Tibial nerve (tissue), 4 donors: Measurements from ENCODE around the gene PSME3.

Experiments used
- CTCF ChIP-seq, 5 experiments: fragments of 200-600 bp in 3 of 5; fragments of 450-650 bp in 2 of 5; sonication (generic) in 3 of 5; IDR thresholded peaks; one replicate each; pipeline ENCODE4 v1.5.1; 2016 to 2019; ENCODE audit warnings: antibody characterized with exemption in 5 of 5, mild to moderate bottlenecking in 3 of 5, moderate library complexity in 2 of 5
- EP300 ChIP-seq, 2 donors: sonication (generic); formaldehyde crosslinking; IDR thresholded peaks; one replicate each; pipeline ENCODE4 v1.6.1; 2017; ENCODE audit warnings: antibody characterized with exemption in 2 of 2, mild to moderate bottlenecking in 1 of 2
- POLR2A ChIP-seq, 2 donors: fragments of 450-650 bp; IDR thresholded peaks; one replicate each; pipeline ENCODE4 v1.6.1; 2017; ENCODE audit warnings: antibody characterized with exemption in 2 of 2, mild to moderate bottlenecking in 2 of 2, moderate library complexity in 2 of 2

- TF ChIP-seq CTCF (IDR thresholded peaks at IDR 0.05) (no peak), EP300 (IDR thresholded peaks at IDR 0.05) (no peak), POLR2A (IDR thresholded peaks at IDR 0.05) (no peak)
These were observed 24.2 kb downstream of the PSME3 start for GRCh38 chr17:42857389-42857788.
